Suppressor macrophage treated with lipopolysaccharide for 1 hour (primary cell): Measurements from ENCODE around the gene F2R.
A peak's percentile ranks its signal among the peaks of the same experiment; 100 is the strongest.
"Not testable (repeated sequence)": the region's sequence is repeated elsewhere in the genome, so short reads cannot be mapped to it uniquely, and the experiment has no call there.

ENCODE experiments used
- DNase-seq, 3 donors: peaks; one replicate each; pipeline ENCODE4 v3.0.0-alpha.2; 2020 to 2022

F2R gene

GRCh38 chr5:76761118-76761517, 45.2 kb downstream of the F2R start:
- DNase-seq, result not testable (repeated sequence)

GRCh38 chr5:76762484-76762883, 46.6 kb downstream of the F2R start:
- no peak for DNase-seq

- DNase-seq, result no peak
Observed at GRCh38 chr5:76763136-76763535, 47.2 kb downstream of the F2R start.

GRCh38 chr5:76764374-76764773, 48.4 kb downstream of the F2R start:
- no peak for DNase-seq

- DNase-seq, result no peak
Observed at GRCh38 chr5:76765249-76765648, 49.3 kb downstream of the F2R start.

GRCh38 chr5:76766746-76767145, 50.8 kb downstream of the F2R start:
- DNase-seq, result peak in 1 of 3 donors; percentile 6

GRCh38 chr5:76771041-76771440, 55.1 kb downstream of the F2R start:
- DNase-seq, result not testable (repeated sequence)

GRCh38 chr5:76771705-76772405, 55.9 kb downstream of the F2R start:
- DNase-seq, result no peak

- DNase-seq, result no peak
Observed at GRCh38 chr5:76775921-76776320, 60.0 kb downstream of the F2R start.

- no peak for DNase-seq
Observed at GRCh38 chr5:76776391-76776790, 60.5 kb downstream of the F2R start.

GRCh38 chr5:76780616-76781015, 64.7 kb downstream of the F2R start:
- not testable (repeated sequence) for DNase-seq

- DNase-seq, result no peak
Observed at GRCh38 chr5:76781775-76782174, 65.8 kb downstream of the F2R start.

GRCh38 chr5:76782444-76782843, 66.5 kb downstream of the F2R start:
- no peak for DNase-seq
